Measurements from ENCODE around the gene SLC6A5.
A peak's percentile ranks its signal among the peaks of the same experiment; 100 is the strongest.

The SLC6A5 gene

GRCh38 chr11:20669820-20670684, 70.6 kb downstream of the SLC6A5 start:
- peak; percentile 9 for DNase-seq (ENCODE audit: low spot score)

- DNase-seq (ENCODE audit: low spot score), result no peak
Observed at GRCh38 chr11:20670932-20671403, 71.6 kb downstream of the SLC6A5 start.

GRCh38 chr11:20671856-20672546, 72.6 kb downstream of the SLC6A5 start:
- DNase-seq (ENCODE audit: low spot score), result no peak

- DNase-seq (ENCODE audit: low spot score), result no peak
Observed at GRCh38 chr11:20672575-20672974, 73.2 kb downstream of the SLC6A5 start.

GRCh38 chr11:20676658-20677057, 77.2 kb downstream of the SLC6A5 start:
- DNase-seq (ENCODE audit: low spot score), result no peak

GRCh38 chr11:20688761-20689160, 89.4 kb downstream of the SLC6A5 start:
- no peak for DNase-seq (ENCODE audit: low spot score)

GRCh38 chr11:20707876-20708275, 108.5 kb downstream of the SLC6A5 start:
- DNase-seq (ENCODE audit: low spot score), result no peak
